ENCODE results near the gene TCEANC.
A peak's percentile ranks its signal among the peaks of the same experiment; 100 is the strongest.

TCEANC gene

GRCh38 chrX:13692771-13693231 is 39.9 kb downstream of the TCEANC start:
- no peaks in the 10 kb centered on the region for H3K36me3 ChIP-seq
- H3K9me3 ChIP-seq: no peaks in the 10 kb centered on the region
- no peak overlapping the region for H3K4me3 ChIP-seq (ENCODE audit: low read depth in 1 of 2, low read length in 1 of 2)
- TF ChIP-seq, protein P1, sequence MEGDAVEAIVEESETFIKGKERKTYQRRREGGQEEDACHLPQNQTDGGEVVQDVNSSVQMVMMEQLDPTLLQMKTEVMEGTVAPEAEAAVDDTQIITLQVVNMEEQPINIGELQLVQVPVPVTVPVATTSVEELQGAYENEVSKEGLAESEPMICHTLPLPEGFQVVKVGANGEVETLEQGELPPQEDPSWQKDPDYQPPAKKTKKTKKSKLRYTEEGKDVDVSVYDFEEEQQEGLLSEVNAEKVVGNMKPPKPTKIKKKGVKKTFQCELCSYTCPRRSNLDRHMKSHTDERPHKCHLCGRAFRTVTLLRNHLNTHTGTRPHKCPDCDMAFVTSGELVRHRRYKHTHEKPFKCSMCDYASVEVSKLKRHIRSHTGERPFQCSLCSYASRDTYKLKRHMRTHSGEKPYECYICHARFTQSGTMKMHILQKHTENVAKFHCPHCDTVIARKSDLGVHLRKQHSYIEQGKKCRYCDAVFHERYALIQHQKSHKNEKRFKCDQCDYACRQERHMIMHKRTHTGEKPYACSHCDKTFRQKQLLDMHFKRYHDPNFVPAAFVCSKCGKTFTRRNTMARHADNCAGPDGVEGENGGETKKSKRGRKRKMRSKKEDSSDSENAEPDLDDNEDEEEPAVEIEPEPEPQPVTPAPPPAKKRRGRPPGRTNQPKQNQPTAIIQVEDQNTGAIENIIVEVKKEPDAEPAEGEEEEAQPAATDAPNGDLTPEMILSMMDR (IDR thresholded peaks at IDR 0.05): no peak
- H3K27ac ChIP-seq: peak overlapping the region; percentile 29
- H3K4me1 ChIP-seq (ENCODE audit: control insufficient read depth in 1 of 2, insufficient read depth in 1 of 2, low read depth in 1 of 2, low read length in 1 of 2): peaks cover 26 to 52% of the 10 kb centered on the region in 2 experiments
- no peaks in the 10 kb centered on the region for H3K27me3 ChIP-seq

DNA sequence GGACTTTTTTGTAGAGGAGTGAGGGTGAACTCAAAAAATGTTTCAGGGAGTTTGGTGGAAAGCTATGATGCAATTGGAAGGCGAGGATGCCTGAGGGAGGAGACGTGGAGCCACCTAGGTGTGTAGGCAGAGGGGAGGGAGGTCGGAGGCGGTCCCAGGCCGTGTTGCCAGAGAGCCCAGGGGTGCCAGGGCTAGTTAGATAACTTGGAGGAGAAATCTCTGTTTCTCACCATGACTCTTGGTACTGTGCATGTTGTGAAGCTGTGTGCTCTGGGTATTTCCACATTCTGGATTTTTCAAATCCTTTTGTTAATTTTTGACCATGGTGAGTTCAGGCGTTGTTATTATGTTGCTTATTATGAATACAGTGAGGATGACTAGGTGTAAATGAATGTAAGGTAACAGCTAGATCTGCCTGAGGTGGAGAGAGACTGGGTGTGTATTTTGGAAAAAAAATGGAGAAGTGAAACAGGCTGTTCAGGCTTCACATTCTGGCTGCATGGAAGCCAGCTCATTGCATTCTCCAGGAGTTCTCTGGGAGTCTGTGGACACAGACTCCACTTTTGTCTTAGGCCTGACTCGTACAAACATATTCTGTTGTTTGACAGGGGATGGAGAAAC is 40.5 kb downstream of the TCEANC start:
- Histone ChIP-seq H3K36me3 (no peaks in the 10 kb centered on the region), H3K27me3 (no peaks in the 10 kb centered on the region), H3K4me1 (ENCODE audit: control insufficient read depth in 1 of 2, insufficient read depth in 1 of 2, low read depth in 1 of 2, low read length in 1 of 2) (peaks cover 28 to 53% of the 10 kb centered on the region in 2 experiments), H3K9me3 (no peaks in the 10 kb centered on the region), H3K4me3 (ENCODE audit: low read depth in 1 of 2, low read length in 1 of 2) (no peak overlapping the region), H3K27ac (peak overlapping the region; percentile 29)
- TF ChIP-seq, protein P1 (IDR thresholded peaks at IDR 0.05): no peak

- Histone ChIP-seq H3K4me1 (ENCODE audit: control insufficient read depth in 1 of 2, insufficient read depth in 1 of 2, low read depth in 1 of 2, low read length in 1 of 2) (peaks cover 28 to 59% of the 10 kb centered on the region in 2 experiments), H3K27ac (no peak overlapping the region), H3K36me3 (no peaks in the 10 kb centered on the region), H3K4me3 (ENCODE audit: low read depth in 1 of 2, low read length in 1 of 2) (no peak overlapping the region), H3K27me3 (no peaks in the 10 kb centered on the region), H3K9me3 (no peaks in the 10 kb centered on the region)
- TF ChIP-seq, protein P1 (IDR thresholded peaks at IDR 0.05): no peak
Measured at GRCh38 chrX:13694359-13694758, 41.4 kb downstream of the TCEANC start.

DNA sequence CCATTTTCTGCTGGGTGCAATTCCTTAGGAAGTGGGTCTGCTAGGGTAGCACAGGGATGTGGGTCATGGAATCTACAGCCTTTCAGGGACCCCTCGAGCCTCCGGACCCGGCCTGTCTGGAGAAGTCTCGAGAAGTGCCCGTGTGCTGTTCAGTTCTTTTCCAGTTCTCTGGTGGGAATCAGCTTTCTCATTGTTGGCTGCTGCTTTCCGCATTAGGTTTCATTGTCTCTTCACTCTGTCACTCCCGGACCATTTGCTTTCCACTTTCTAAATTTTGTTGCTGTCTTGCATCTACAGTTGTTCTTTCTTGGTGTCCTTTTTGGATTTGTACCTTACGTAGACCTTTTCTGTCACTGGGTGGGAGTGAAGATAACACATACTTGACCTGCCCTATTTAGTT is 42.0 kb downstream of the TCEANC start:
- TF ChIP-seq, protein P1 (IDR thresholded peaks at IDR 0.05): no peak
- Histone ChIP-seq H3K27ac (no peak overlapping the region), H3K4me3 (ENCODE audit: low read depth in 1 of 2, low read length in 1 of 2) (no peak overlapping the region), H3K4me1 (ENCODE audit: control insufficient read depth in 1 of 2, insufficient read depth in 1 of 2, low read depth in 1 of 2, low read length in 1 of 2) (peaks cover 26 to 56% of the 10 kb centered on the region in 2 experiments), H3K27me3 (no peaks in the 10 kb centered on the region), H3K9me3 (no peaks in the 10 kb centered on the region), H3K36me3 (no peaks in the 10 kb centered on the region)

DNA sequence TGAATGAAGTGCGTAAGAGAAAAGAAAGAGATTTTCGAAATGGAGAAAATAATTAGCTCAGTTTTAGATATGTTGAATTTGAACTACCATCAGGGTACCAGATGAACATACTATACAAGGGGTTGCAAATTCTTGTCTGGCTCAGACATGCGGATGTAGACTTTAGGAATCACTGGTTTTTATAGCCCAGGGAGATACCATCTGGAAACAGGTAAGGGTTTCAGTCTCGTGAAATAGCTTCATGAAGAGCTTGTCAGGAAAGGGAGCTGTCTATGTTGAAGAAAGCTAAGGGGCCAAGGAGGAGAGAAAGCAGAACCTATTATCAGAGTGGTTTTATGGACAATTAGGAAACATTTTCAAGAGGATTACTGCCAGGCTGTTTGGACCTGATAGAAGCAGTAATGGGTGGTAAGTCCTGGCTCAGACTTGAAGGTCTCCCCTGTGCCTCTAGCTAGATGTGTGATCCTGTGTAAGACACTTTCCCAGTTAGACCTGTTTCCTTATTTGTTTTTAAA is 42.7 kb downstream of the TCEANC start:
- TF ChIP-seq, protein P1 (IDR thresholded peaks at IDR 0.05): no peak
- H3K36me3 ChIP-seq: no peaks in the 10 kb centered on the region
- H3K27ac ChIP-seq: no peak overlapping the region
- H3K9me3 ChIP-seq: no peaks in the 10 kb centered on the region
- no peaks in the 10 kb centered on the region for H3K27me3 ChIP-seq
- H3K4me1 ChIP-seq (ENCODE audit: control insufficient read depth in 1 of 2, insufficient read depth in 1 of 2, low read depth in 1 of 2, low read length in 1 of 2): peaks cover 25 to 49% of the 10 kb centered on the region in 2 experiments
- H3K4me3 ChIP-seq (ENCODE audit: low read depth in 1 of 2, low read length in 1 of 2): no peak overlapping the region

All from neutrophil (primary cell).